Gastroesophageal sphincter (tissue), 4 donors: ENCODE measurements around the gene LGR4. TPM values are rescaled to one million over a fixed set of nuclear protein-coding genes. Genes with fewer than 3 reads are reported as not detected.
A peak's percentile ranks its signal among the peaks of the same experiment; 100 is the strongest.

ENCODE experiments used
- ATAC-seq: fragments of 150-250 bp; one replicate; pipeline ENCODE4 v1.9.1; 2016; ENCODE audit warnings: mild to moderate bottlenecking, moderate library complexity
- H3K27ac ChIP-seq, 4 donors: fragments of 200-600 bp; sonication (generic) in 3 of 4; 1 replicate in 3 of 4; 2 replicates in 1 of 4; pipeline ENCODE4 v1.5.1; 2016 to 2019
- H3K27me3 ChIP-seq: fragments of 200-600 bp; sonication (generic); one replicate; pipeline ENCODE4 v1.5.1; 2019
- H3K36me3 ChIP-seq, 2 donors: fragments of 200-600 bp; sonication (generic); one replicate each; pipeline ENCODE4 v1.5.1; 2019; ENCODE audit warnings: control low read depth in 1 of 2
- H3K4me1 ChIP-seq, 3 donors: fragments of 200-600 bp; sonication (generic); 1 replicate in 2 of 3; 2 replicates in 1 of 3; pipeline ENCODE4 v1.5.1; 2016 to 2019; ENCODE audit warnings: control low read depth in 2 of 3
- H3K4me3 ChIP-seq, 2 donors: fragments of 200-600 bp; sonication (generic); one replicate each; pipeline ENCODE4 v1.5.1; 2019; ENCODE audit warnings: mild to moderate bottlenecking in 1 of 2, moderate library complexity in 1 of 2
- H3K9me3 ChIP-seq, 3 donors: fragments of 200-600 bp; sonication (generic); one replicate each; pipeline ENCODE4 v1.5.1; 2017 to 2019; ENCODE audit warnings: control low read depth in 2 of 3
- CTCF ChIP-seq, 4 experiments: fragments of 200-600 bp in 2 of 4; fragments of 450-650 bp in 2 of 4; sonication (generic) in 1 of 4; IDR thresholded peaks; one replicate each; pipeline ENCODE4 v1.5.1; 2017 to 2019; ENCODE audit warnings: antibody characterized with exemption in 4 of 4, mild to moderate bottlenecking in 2 of 4, moderate library complexity in 2 of 4
- EP300 ChIP-seq: sonication (generic); formaldehyde crosslinking; IDR thresholded peaks from one replicate; pipeline ENCODE4 v1.6.1; 2017; ENCODE audit warnings: antibody characterized with exemption, mild to moderate bottlenecking
- POLR2A ChIP-seq, 2 donors: fragments of 450-650 bp; IDR thresholded peaks; one replicate each; pipeline ENCODE4 v1.6.1; 2017; ENCODE audit warnings: antibody characterized with exemption in 2 of 2, mild to moderate bottlenecking in 2 of 2, moderate library complexity in 1 of 2
- POLR2AphosphoS5 ChIP-seq: sonication (generic); formaldehyde crosslinking; IDR thresholded peaks from one replicate; pipeline ENCODE4 v1.6.1; 2017; ENCODE audit warnings: antibody characterized with exemption
- WGBS, 2 donors: methylation state at CpG; one replicate each; pipeline ENCODE4 v1.1.5; 2018; ENCODE audit warnings: low coverage in 1 of 2; 5-methylcytosine and 5-hydroxymethylcytosine counted together
- total RNA-seq, 4 donors: library from RNA; depleted of rRNA; stranded (reverse); fragments of >200 nt; gene quantifications; one replicate each; pipeline ENCODE4 v1.1.0, GENCODE V29; 2016

LGR4 gene
- total RNA-seq, 4 donors from 2014 or later, result 21.0 to 35.9 (median 31.8) TPM

GRCh38 chr11:27465629-27466028 is 7.0 kb downstream of the LGR4 start:
- Histone ChIP-seq H3K4me1 (peaks cover 7 to 88% (median 17%) of the 10 kb centered on the region in 3 donors), H3K9me3 (no peaks in the 10 kb centered on the region), H3K36me3 (no peaks in the 10 kb centered on the region), H3K4me3 (no peak overlapping the region), H3K27me3 (no peaks in the 10 kb centered on the region), H3K27ac (peak overlapping the region in 3 of 4 donors; percentile 52 to 63 (median 59))
- WGBS, 2 donors, result 38 to 54% methylated on average over 3 of the region's 3 CpGs
- TF ChIP-seq CTCF (IDR thresholded peaks at IDR 0.05) (no peak), POLR2AphosphoS5 (no peak), POLR2A (IDR thresholded peaks at IDR 0.05) (no peak), EP300 (no peak)
- ATAC-seq, result no peak

GRCh38 chr11:27464909-27465308 is 7.7 kb downstream of the LGR4 start:
- H3K27ac ChIP-seq, result peak overlapping the region; percentile 43 to 63 (median 56)

GRCh38 chr11:27464289-27464696 is 8.3 kb downstream of the LGR4 start:
- H3K27me3 ChIP-seq, result no peaks in the 10 kb centered on the region
- 31 to 49% methylated on average over 2 of the region's 2 CpGs for WGBS, 2 donors
- no peaks in the 10 kb centered on the region for H3K9me3 ChIP-seq
- no peak overlapping the region for H3K4me3 ChIP-seq
- ATAC-seq, result peak; percentile 39
- TF ChIP-seq CTCF (IDR thresholded peaks at IDR 0.05) (no peak), POLR2AphosphoS5 (no peak), EP300 (no peak), POLR2A (IDR thresholded peaks at IDR 0.05) (no peak)
- H3K36me3 ChIP-seq, result no peaks in the 10 kb centered on the region
- peaks cover 7 to 84% (median 7%) of the 10 kb centered on the region in 3 donors for H3K4me1 ChIP-seq
- peak overlapping the region; percentile 21 to 63 (median 56) for H3K27ac ChIP-seq

More at GRCh38 chr11:27464909-27465308, 7.7 kb downstream of the LGR4 start:
- Histone ChIP-seq H3K36me3 (no peaks in the 10 kb centered on the region), H3K27me3 (no peaks in the 10 kb centered on the region), H3K4me3 (no peak overlapping the region), H3K9me3 (no peaks in the 10 kb centered on the region), H3K4me1 (peaks cover 7 to 88% (median 12%) of the 10 kb centered on the region in 3 donors)
- no peak for ATAC-seq
- no peak for TF ChIP-seq CTCF (IDR thresholded peaks at IDR 0.05)
- no peak for TF ChIP-seq EP300
- no peak for TF ChIP-seq POLR2A (IDR thresholded peaks at IDR 0.05)
- no peak for TF ChIP-seq POLR2AphosphoS5
- 53 to 58% methylated on average over 2 of the region's 2 CpGs for WGBS, 2 donors

- WGBS, 2 donors, result 75 to 84% methylated on average over 5 of the region's 5 CpGs
- TF ChIP-seq EP300, result no peak
- TF ChIP-seq POLR2A (IDR thresholded peaks at IDR 0.05), result no peak
- no peak for TF ChIP-seq POLR2AphosphoS5
- TF ChIP-seq CTCF (IDR thresholded peaks at IDR 0.05), result no peak
- Histone ChIP-seq H3K27me3 (no peaks in the 10 kb centered on the region), H3K4me1 (peaks cover 4 to 67% (median 7%) of the 10 kb centered on the region in 3 donors), H3K9me3 (no peaks in the 10 kb centered on the region), H3K27ac (no peak overlapping the region), H3K4me3 (no peak overlapping the region), H3K36me3 (no peaks in the 10 kb centered on the region)
- ATAC-seq, result no peak
These were observed 10.0 kb downstream of the LGR4 start for GRCh38 chr11:27462543-27462942.

GRCh38 chr11:27460158-27460978 is 12.2 kb downstream of the LGR4 start:
- Histone ChIP-seq H3K27me3 (no peaks in the 10 kb centered on the region), H3K27ac (no peak overlapping the region)

More at GRCh38 chr11:27460158-27460978, 12.2 kb downstream of the LGR4 start:
- WGBS, 2 donors, result 91 to 100% methylated on average over 3 to 5 of the region's 5 CpGs
- TF ChIP-seq POLR2A (IDR thresholded peaks at IDR 0.05) (no peak), CTCF (IDR thresholded peaks at IDR 0.05) (no peak), POLR2AphosphoS5 (no peak), EP300 (no peak)
- Histone ChIP-seq H3K4me3 (no peak overlapping the region), H3K4me1 (peaks cover 3 to 55% (median 4%) of the 10 kb centered on the region in 3 donors), H3K36me3 (no peaks in the 10 kb centered on the region), H3K9me3 (no peaks in the 10 kb centered on the region)
- ATAC-seq, result no peak
